Measurements from ENCODE around the gene IGFBP1.

Gene IGFBP1

GRCh38 chr7:45881280-45881758 is 7.0 kb upstream of the IGFBP1 start:
- DNase-seq, result no peak

GRCh38 chr7:45881759-45882464 is 6.4 kb upstream of the IGFBP1 start:
- no peak for DNase-seq

GRCh38 chr7:45882465-45882810 is 5.8 kb upstream of the IGFBP1 start:
- no peak for DNase-seq

- DNase-seq, result no peak
Measured at GRCh38 chr7:45884136-45884535, 4.2 kb upstream of the IGFBP1 start.

GRCh38 chr7:45885264-45885882 is 2.9 kb upstream of the IGFBP1 start:
- DNase-seq, result no peak

- no peak for DNase-seq
Measured at GRCh38 chr7:45886931-45887667, 1.2 kb upstream of the IGFBP1 start.

GRCh38 chr7:45888993-45889366 is 692 bp downstream of the IGFBP1 start:
- DNase-seq, result no peak

- no peak for DNase-seq
Measured at GRCh38 chr7:45889367-45890067, 1.2 kb downstream of the IGFBP1 start.

GRCh38 chr7:45890125-45890901 is 2.0 kb downstream of the IGFBP1 start:
- no peak for DNase-seq

- DNase-seq, result peak; percentile 44
Measured at GRCh38 chr7:45890902-45891461, 2.7 kb downstream of the IGFBP1 start.

- DNase-seq, result no peak
Measured at GRCh38 chr7:45891462-45892402, 3.4 kb downstream of the IGFBP1 start.

GRCh38 chr7:45892407-45893035 is 4.2 kb downstream of the IGFBP1 start:
- DNase-seq, result no peak

GRCh38 chr7:45893374-45893995 is 5.2 kb downstream of the IGFBP1 start:
- DNase-seq, result no peak

- no peak for DNase-seq
Measured at GRCh38 chr7:45893996-45894664, 5.8 kb downstream of the IGFBP1 start.

GRCh38 chr7:45894665-45895062 is 6.4 kb downstream of the IGFBP1 start:
- no peak for DNase-seq

GRCh38 chr7:45897042-45897690 is 8.9 kb downstream of the IGFBP1 start:
- DNase-seq, result no peak

- DNase-seq, result no peak
Measured at GRCh38 chr7:45898222-45898621, 9.9 kb downstream of the IGFBP1 start.

GRCh38 chr7:45901566-45901965 is 13.3 kb downstream of the IGFBP1 start:
- no peak for DNase-seq

GRCh38 chr7:45902820-45903219 is 14.5 kb downstream of the IGFBP1 start:
- DNase-seq, result no peak

All from CD4-positive, alpha-beta T cell treated with Interleukin-4 for 4 hours (primary cell).